Stimulated activated naive CD8-positive, alpha-beta T cell treated with anti-CD3 and anti-CD28 coated beads, Interleukin-15, Interleukin-2, amounts not matched to agents 100 ng/mL and 50 ng/mL, for 24 hours (primary cell): ENCODE data around the gene FBXL7.

Source experiments
- H3K27ac Mint-ChIP-seq: one replicate; pipeline ENCODE4 v1.8.0; 2021; ENCODE audit warnings: mild to moderate bottlenecking, mixed read lengths
- H3K27me3 Mint-ChIP-seq: one replicate; pipeline ENCODE4 v1.8.0; 2021; ENCODE audit warnings: mixed read lengths
- H3K36me3 Mint-ChIP-seq: one replicate; pipeline ENCODE4 v1.8.0; 2021; ENCODE audit warnings: low read depth, mixed read lengths
- H3K4me1 Mint-ChIP-seq: one replicate; pipeline ENCODE4 v1.8.0; 2021; ENCODE audit warnings: low read depth, mixed read lengths
- H3K4me3 Mint-ChIP-seq: one replicate; pipeline ENCODE4 v1.8.0; 2021; ENCODE audit warnings: mild to moderate bottlenecking, mixed read lengths
- H3K9me3 Mint-ChIP-seq: one replicate; pipeline ENCODE4 v1.8.0; 2021; ENCODE audit warnings: mixed read lengths

FBXL7 gene

DNA sequence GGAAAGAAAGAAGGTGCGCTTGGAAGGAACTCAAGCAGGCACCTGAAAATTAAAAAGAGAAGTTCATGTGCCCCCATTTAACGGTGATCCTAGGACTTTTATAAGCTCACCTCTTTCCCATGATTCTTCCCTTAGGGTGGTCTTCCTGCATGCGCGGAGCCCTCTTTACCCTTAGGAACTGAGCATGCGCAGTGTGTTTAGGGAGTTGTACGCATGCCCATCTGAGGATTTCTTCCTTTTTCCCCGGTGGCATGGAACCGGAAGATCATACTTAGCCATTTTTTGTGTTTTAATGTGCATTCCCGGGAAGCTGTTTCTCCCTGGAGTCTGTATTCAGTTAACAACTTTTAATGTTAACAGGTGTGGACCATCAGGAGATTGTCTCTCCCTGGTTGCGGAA is 119.0 kb downstream of the FBXL7 start:
- no peaks in the 10 kb centered on the region for H3K4me1 Mint-ChIP-seq
- no peaks in the 10 kb centered on the region for H3K36me3 Mint-ChIP-seq
- no peak overlapping the region for H3K4me3 Mint-ChIP-seq
- no peaks in the 10 kb centered on the region for H3K9me3 Mint-ChIP-seq
- H3K27ac Mint-ChIP-seq: no peak overlapping the region
- H3K27me3 Mint-ChIP-seq: no peaks in the 10 kb centered on the region

DNA sequence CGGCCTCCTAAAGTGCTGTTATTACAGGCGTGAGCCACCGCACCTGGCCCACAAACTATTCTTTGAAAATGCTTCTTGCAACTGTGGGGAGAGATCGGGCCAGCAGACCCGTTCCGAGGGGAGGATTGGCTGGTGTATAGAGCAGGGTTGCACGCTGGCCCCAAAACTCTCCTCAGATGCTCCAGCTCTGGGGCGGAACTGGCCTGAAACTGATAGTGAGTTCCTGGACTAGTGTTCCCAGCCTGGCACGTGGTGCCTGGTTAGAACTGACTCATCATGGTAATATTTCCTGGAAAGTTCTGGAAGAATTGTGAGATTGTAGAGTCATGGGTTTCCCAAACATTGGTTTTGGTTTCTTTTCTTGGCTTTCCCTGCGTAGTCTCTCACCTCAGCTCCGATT is 120.5 kb downstream of the FBXL7 start:
- no peaks in the 10 kb centered on the region for H3K4me1 Mint-ChIP-seq
- H3K36me3 Mint-ChIP-seq: no peaks in the 10 kb centered on the region
- no peak overlapping the region for H3K27ac Mint-ChIP-seq
- H3K4me3 Mint-ChIP-seq: no peak overlapping the region
- H3K9me3 Mint-ChIP-seq: peaks cover 4% of the 10 kb centered on the region
- no peaks in the 10 kb centered on the region for H3K27me3 Mint-ChIP-seq

DNA sequence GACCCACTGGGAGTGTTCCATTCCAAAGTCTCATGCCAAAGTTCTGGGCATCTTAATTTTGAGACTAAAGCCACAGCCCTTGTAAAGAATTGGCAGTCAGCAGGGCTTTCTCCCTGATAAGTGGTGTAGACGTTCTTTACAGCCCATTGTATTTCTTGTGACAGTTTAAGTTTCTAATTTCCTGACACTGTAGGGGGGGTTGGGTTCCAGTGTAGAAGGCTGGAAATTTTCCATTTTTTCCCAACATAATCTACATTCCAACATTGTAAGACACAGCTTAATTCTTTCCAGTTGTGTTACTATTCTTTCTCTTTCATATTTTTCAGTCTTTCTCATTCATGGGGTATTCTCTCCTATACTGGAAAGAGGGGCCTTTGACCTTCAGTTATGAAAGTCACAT is 121.1 kb downstream of the FBXL7 start:
- Mint-ChIP-seq H3K27me3 (no peaks in the 10 kb centered on the region), H3K27ac (no peak overlapping the region), H3K36me3 (no peaks in the 10 kb centered on the region), H3K4me1 (no peaks in the 10 kb centered on the region), H3K9me3 (peaks cover 4% of the 10 kb centered on the region), H3K4me3 (no peak overlapping the region)

DNA sequence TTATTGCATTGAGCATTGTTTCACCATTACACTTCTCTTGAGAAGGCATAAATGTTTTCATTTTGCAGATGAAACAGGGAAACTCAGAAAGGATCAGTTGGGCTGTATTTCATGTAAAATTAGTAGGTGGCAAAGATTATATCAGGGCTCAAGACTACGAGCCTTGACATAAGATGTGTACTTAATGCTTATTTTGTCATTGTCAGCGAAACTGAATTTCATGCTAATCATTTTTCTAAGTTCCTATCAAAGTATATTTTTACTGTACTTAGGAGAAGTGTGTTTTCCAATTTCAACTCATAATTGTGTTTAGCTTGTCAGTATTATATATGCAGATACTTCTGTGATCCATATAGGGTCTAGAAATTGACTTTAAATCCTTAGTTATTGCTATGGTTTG is 123.8 kb downstream of the FBXL7 start:
- H3K4me1 Mint-ChIP-seq: no peaks in the 10 kb centered on the region
- H3K27me3 Mint-ChIP-seq: no peaks in the 10 kb centered on the region
- H3K4me3 Mint-ChIP-seq: no peak overlapping the region
- H3K27ac Mint-ChIP-seq: no peak overlapping the region
- no peaks in the 10 kb centered on the region for H3K36me3 Mint-ChIP-seq
- peaks cover 4% of the 10 kb centered on the region for H3K9me3 Mint-ChIP-seq

DNA sequence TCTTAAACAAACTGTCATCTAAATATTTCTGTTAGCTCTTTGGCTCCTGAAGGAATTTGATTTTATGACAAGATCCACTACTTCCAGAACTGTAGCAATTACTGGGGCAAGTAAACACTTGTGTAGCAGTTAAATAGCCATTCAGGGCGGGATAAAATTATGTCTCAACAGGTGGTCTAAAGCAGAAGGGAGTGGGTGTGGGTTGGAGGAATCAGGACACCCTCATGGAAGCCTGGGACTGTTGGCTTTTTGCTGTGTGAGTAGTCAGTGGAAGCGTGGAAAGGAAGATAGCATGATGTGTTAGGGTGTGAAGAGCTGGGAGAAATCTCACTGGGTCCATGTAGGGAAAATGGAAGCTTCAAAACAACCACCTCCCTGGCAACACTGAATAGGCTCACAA is 127.1 kb downstream of the FBXL7 start:
- H3K4me1 Mint-ChIP-seq: no peaks in the 10 kb centered on the region
- peaks cover 4% of the 10 kb centered on the region for H3K9me3 Mint-ChIP-seq
- no peak overlapping the region for H3K4me3 Mint-ChIP-seq
- no peak overlapping the region for H3K27ac Mint-ChIP-seq
- H3K27me3 Mint-ChIP-seq: no peaks in the 10 kb centered on the region
- no peaks in the 10 kb centered on the region for H3K36me3 Mint-ChIP-seq

DNA sequence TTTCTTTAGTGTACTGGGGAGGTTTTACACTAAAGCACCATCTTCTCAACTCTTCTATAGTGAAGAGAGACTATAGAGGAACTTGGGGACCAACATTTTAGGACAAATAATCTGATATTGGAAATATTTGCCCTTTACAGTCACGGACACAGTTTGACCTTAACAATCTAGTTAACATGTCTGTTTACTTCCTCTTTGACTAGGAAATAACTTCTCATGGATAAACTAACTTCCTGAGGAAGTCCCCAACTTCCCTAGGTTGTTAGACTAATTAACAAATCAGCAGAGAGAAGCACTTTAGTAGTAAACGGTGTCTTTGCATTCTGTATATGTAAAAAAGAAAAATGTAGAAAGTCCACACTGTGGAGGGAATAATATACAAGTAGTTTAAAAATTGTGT is 127.7 kb downstream of the FBXL7 start:
- no peaks in the 10 kb centered on the region for H3K27me3 Mint-ChIP-seq

DNA sequence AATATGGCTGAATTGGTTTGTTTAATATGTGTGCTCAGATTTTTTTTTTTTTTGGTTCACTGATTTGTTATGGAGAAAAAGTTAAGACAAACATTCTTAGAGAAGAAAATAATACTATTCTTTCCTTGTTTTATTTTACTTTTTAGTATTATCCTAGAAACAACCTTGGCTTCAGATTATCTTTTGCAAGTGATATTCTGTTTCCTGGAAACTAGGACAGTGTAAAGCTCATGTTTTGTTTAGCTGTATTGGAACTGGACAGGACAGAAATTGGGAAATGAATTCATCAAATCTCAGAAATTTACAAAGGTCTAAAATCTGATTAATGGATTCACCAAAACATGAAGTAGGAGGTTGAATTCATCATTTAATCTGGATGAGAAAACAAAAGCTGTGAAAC is 130.5 kb downstream of the FBXL7 start:
- Mint-ChIP-seq H3K4me1 (no peaks in the 10 kb centered on the region), H3K9me3 (no peaks in the 10 kb centered on the region), H3K27me3 (no peaks in the 10 kb centered on the region), H3K4me3 (no peak overlapping the region), H3K27ac (no peak overlapping the region), H3K36me3 (no peaks in the 10 kb centered on the region)

More for the DNA sequence above, 127.7 kb downstream of the FBXL7 start:
- H3K4me3 Mint-ChIP-seq: no peak overlapping the region
- H3K4me1 Mint-ChIP-seq: no peaks in the 10 kb centered on the region
- no peaks in the 10 kb centered on the region for H3K36me3 Mint-ChIP-seq
- peaks cover 4% of the 10 kb centered on the region for H3K9me3 Mint-ChIP-seq
- H3K27ac Mint-ChIP-seq: no peak overlapping the region

DNA sequence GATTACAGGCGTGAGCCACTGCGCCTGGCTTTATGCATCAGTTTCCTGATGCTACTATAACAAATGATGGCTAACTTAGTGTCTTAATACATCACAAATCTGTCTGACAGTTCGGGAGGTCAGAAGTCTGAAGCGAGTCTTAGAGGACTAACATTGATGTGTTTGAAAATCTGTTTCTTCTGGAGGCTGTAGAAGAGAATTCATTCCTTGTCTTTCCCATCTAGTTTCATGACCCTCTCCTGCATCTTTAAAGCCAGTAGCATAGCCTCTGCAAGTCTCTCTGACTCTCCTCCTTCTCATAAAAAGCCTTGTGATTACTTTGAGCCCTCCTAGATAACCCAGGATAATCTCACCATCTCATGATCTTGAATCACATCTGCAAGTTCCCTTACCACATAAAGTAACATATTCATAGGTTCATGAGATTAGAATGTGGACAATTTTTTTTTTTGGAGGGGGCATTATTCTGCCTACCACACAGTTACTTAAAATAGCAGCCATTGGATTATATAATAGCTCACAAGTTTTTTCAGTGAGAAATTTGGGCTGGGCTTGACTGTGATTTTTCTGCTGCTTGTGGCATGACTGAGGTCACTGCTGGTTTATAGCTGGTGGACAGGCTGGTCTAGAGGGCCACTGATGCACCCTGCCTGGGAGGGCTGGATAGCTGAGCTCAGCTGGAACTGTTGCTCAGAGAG is 134.8 kb downstream of the FBXL7 start:
- H3K36me3 Mint-ChIP-seq: no peaks in the 10 kb centered on the region
- no peaks in the 10 kb centered on the region for H3K9me3 Mint-ChIP-seq
- no peak overlapping the region for H3K4me3 Mint-ChIP-seq
- no peak overlapping the region for H3K27ac Mint-ChIP-seq
- no peaks in the 10 kb centered on the region for H3K27me3 Mint-ChIP-seq
- H3K4me1 Mint-ChIP-seq: no peaks in the 10 kb centered on the region

DNA sequence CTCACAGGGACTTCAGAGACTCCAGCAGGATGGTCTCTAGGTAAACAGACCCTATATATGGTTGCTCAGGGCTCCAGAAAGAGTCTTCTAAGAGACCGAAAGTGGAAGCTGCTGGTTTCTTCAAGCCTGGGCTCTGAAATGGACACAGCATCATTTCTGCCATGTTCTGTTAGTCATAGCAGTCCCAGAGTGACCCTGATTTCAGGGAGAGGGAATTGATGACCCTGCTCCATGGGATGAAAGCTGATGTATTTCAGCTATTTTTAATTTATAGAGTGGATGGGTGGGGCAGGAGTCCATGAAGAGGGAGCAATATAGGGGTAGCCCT is 135.3 kb downstream of the FBXL7 start:
- Mint-ChIP-seq H3K36me3 (no peaks in the 10 kb centered on the region), H3K4me1 (no peaks in the 10 kb centered on the region), H3K9me3 (no peaks in the 10 kb centered on the region), H3K27me3 (no peaks in the 10 kb centered on the region), H3K4me3 (no peak overlapping the region), H3K27ac (no peak overlapping the region)

DNA sequence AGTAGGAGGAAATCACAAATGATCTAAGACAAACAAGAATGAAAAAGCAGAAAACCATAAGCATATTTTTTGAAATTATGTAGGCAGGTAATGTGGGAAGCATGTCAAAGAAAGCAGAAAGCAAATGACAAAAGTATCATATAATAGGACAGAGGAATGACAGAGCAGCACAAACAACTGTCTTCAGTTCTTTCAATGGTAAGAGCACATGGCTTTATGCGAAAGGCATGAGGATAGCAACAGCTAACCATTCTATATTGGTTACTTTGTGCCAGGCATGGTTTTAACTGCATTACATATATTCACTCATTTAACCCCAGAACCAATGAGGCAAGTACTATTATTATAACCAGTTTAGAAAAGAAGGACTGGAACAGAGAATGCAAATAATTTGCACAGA is 137.4 kb downstream of the FBXL7 start:
- no peak overlapping the region for H3K27ac Mint-ChIP-seq
- no peaks in the 10 kb centered on the region for H3K27me3 Mint-ChIP-seq
- H3K4me1 Mint-ChIP-seq: no peaks in the 10 kb centered on the region
- H3K4me3 Mint-ChIP-seq: no peak overlapping the region
- no peaks in the 10 kb centered on the region for H3K36me3 Mint-ChIP-seq
- H3K9me3 Mint-ChIP-seq: no peaks in the 10 kb centered on the region

DNA sequence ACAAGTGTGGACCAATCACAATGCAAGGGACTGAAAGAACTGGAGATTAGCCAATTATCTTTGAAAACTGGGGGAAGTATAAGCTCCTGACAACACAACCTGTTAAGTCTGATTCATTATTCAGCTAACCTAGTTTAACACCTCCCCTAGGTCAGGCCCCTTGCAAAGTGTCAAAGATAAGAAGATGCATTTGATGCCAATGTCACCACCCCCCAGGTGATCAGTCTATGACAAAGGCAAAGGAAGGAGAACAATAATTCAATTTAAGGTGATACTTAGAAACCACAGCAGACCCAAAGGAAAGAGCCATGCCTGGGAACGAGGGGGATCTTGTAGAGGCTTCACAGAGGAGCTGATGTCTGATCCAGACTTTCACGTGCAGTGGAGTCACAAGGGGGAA is 137.9 kb downstream of the FBXL7 start:
- H3K27me3 Mint-ChIP-seq: no peaks in the 10 kb centered on the region
- no peaks in the 10 kb centered on the region for H3K36me3 Mint-ChIP-seq
- no peak overlapping the region for H3K4me3 Mint-ChIP-seq
- H3K27ac Mint-ChIP-seq: no peak overlapping the region
- no peaks in the 10 kb centered on the region for H3K4me1 Mint-ChIP-seq
- no peaks in the 10 kb centered on the region for H3K9me3 Mint-ChIP-seq

DNA sequence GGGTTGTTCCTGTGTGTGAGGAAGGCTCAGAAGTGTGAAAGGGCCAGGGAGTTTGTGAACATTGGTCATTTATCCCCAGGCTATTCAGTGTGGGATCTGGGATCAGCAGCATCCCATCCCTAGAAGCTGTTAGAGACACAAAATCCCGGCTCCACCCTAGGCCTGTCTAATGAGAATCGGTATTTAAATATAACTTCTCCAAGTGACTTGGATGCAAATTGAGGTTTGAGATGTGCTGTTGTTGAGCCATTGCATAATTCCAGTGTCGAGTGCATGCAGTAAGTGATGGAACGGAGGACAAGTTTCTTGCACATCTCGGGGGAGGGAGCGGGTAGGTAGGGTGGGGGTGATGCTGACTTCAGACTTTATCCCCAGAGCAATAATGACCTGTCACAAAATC is 138.3 kb downstream of the FBXL7 start:
- Mint-ChIP-seq H3K4me3 (no peak overlapping the region), H3K9me3 (no peaks in the 10 kb centered on the region), H3K27ac (no peak overlapping the region), H3K27me3 (no peaks in the 10 kb centered on the region), H3K36me3 (no peaks in the 10 kb centered on the region), H3K4me1 (no peaks in the 10 kb centered on the region)

DNA sequence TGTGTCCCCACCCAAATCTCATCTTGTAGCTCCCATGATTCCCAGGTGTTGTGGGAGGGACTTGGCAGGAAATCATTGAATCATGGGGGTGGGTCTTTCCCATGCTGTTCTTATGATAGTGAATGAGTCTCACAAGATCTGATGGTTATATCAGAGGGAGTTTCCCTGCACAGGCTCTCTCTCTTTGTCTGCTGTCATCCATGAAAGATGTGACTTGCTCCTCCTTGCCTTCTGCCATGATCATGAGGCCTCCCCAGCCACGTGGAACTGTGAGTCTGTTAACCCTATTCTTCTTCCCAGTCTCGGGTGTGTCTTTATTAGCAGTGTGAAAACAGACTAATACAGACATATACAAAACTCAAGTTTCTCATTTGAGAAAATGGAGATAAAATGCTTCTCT is 139.3 kb downstream of the FBXL7 start:
- Mint-ChIP-seq H3K9me3 (no peaks in the 10 kb centered on the region), H3K27ac (no peak overlapping the region), H3K36me3 (no peaks in the 10 kb centered on the region), H3K4me3 (no peak overlapping the region), H3K27me3 (no peaks in the 10 kb centered on the region), H3K4me1 (no peaks in the 10 kb centered on the region)

DNA sequence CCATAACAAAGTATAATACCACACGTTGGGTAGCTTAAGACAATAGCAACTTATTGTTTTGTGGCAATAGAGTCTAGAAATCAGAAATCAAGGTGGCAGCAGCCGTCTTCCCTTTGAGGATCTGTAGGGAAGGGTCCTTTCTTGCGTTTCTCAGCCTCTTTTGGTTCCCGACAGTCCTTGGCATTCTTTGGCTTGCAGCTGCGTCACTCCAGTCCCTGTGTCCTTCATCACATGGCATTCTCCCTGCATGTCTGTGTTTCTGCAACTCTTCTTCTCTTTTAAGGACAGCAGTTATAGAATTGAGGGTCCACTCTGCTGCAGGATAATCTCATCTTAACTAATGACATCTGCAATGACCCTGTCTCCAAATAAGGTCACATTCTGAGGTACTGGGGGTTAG is 140.1 kb downstream of the FBXL7 start:
- Mint-ChIP-seq H3K4me1 (no peaks in the 10 kb centered on the region), H3K27ac (no peak overlapping the region), H3K9me3 (no peaks in the 10 kb centered on the region), H3K27me3 (no peaks in the 10 kb centered on the region), H3K36me3 (no peaks in the 10 kb centered on the region), H3K4me3 (no peak overlapping the region)

DNA sequence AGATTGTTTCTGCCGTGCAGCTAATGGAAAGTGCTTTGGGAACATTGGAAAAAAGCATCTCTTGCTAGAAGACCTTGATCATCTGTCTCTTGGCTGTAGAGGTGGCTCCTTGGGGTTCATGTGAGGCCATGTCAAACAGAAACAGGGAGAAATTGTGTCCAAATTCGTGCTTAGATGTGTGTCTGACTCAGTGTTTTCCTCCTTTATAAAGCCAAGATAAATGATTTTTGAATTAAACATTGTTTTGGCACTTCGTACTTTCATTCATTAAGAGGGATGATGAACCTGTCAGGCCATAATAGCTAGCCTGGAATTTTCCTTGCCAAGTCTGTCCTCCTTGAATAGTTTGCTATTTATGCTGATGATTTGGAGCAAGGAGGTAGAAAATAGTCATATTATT is 143.8 kb downstream of the FBXL7 start:
- Mint-ChIP-seq H3K9me3 (no peaks in the 10 kb centered on the region), H3K36me3 (no peaks in the 10 kb centered on the region), H3K27ac (no peak overlapping the region), H3K27me3 (no peaks in the 10 kb centered on the region), H3K4me3 (no peak overlapping the region), H3K4me1 (peaks cover 6% of the 10 kb centered on the region)

DNA sequence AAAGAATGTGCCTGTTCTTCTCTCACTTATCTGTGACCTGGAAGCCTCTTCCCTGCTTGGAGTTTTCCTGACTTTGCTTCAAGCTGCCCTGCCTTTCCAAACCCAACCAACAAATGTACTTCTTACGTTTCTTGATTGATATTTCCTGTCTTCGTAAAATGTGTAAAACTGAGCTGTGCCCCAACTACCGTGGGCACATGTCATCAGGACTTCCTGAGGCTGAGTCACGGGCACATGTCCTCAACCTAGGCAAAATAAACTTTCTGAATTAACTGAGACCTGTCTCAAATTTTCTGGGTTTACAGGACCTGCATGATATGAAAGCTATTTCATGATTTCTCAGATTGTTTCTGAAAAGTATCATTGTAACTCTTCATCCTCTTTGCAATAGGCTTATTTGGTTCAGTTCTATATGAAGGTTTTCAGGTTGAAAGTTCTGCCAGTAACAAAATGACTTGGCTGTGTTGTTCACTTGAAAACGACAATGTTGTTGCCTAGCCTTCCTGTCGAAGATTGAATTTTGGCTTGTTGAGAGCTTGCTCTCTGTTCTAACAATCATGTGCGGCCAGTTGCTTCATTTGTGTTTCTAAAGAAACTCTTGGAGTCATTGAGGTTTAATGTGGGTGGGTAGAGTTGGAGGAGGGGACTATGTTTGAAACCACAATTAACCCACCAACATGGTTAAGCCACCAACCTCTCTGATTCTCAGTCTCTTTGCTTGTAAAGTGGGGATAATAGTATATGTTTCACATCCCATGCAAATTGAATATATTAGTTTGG is 145.6 kb downstream of the FBXL7 start:
- H3K27ac Mint-ChIP-seq: no peak overlapping the region
- H3K36me3 Mint-ChIP-seq: no peaks in the 10 kb centered on the region
- no peaks in the 10 kb centered on the region for H3K27me3 Mint-ChIP-seq
- H3K4me1 Mint-ChIP-seq: peaks cover 6% of the 10 kb centered on the region
- H3K9me3 Mint-ChIP-seq: no peaks in the 10 kb centered on the region
- no peak overlapping the region for H3K4me3 Mint-ChIP-seq
